Measurements from ENCODE around the gene ST6GALNAC3.

GRCh38 chr1:76098845-76099244 lies 24.3 kb downstream of the ST6GALNAC3 start:
- TF ChIP-seq CTCF (IDR thresholded peaks at IDR 0.05) (no peak), POLR2A (IDR thresholded peaks at IDR 0.05) (no peak)
